A549 (cell line): ENCODE measurements around the gene TFAP2D. TPM values are rescaled to one million over a fixed set of nuclear protein-coding genes. Genes with fewer than 3 reads are reported as not detected.

Source experiments
- ATAC-seq, 2 experiments: fragments of 200-7000 bp in 1 of 2; fragments of >200 bp in 1 of 2; cut with Nextera tagmentation in 1 of 2; cut with Tn5 transposase in 1 of 2; 3 replicates each; pipeline versions ENCODE4 v1.8.0 to v1.9.1; 2018 to 2020; ENCODE audit warnings: mild to moderate bottlenecking in 1 of 2, moderate library complexity in 1 of 2
- CTCF ChIA-PET: fragments of 300-600 bp; sonication (Branson Sonifier 250); formaldehyde crosslinking; extraction: SDS; loops from one replicate; lab custom pipeline; 2021; ENCODE audit warnings: antibody characterized with exemption, inconsistent platforms; lab: Yijun Ruan, JAX
- POLR2A ChIA-PET: fragments of 350-600 bp; formaldehyde crosslinking; extraction: SDS; loops from one replicate; lab custom pipeline; 2021; ENCODE audit warnings: antibody characterized with exemption, inconsistent platforms; lab: Yijun Ruan, JAX
- DNase-seq, 2 experiments: peaks; one replicate each; pipeline versions ENCODE4 v3.0.0 to v3.0.0-alpha.2; 2011 to 2016; ENCODE audit warnings: low read depth in 1 of 2, low spot score in 1 of 2
- FAIRE-seq: peaks from 2 replicates; lab custom pipeline; 2011; peaks lifted over from hg19 to GRCh38; lab: Jason Lieb, UNC
- H3K27ac ChIP-seq, 2 experiments: fragments of >200 bp; sonication (Bioruptor Twin); formaldehyde crosslinking; 3 replicates each; pipeline ENCODE4 v1.5.1; 2016 to 2017
- H3K4me1 ChIP-seq: fragments of >200 bp; sonication (Bioruptor Twin); formaldehyde crosslinking; 3 replicates; pipeline ENCODE4 v1.6.1; 2016
- H3K4me2 ChIP-seq: fragments of >200 bp; sonication (Bioruptor Twin); formaldehyde crosslinking; 3 replicates; pipeline ENCODE4 v1.6.1; 2016
- H3K4me3 ChIP-seq: fragments of >200 bp; sonication (Bioruptor Twin); formaldehyde crosslinking; 3 replicates; pipeline ENCODE4 v1.5.1; 2016
- H3K9me3 ChIP-seq: fragments of >200 bp; sonication (Bioruptor Twin); formaldehyde crosslinking; 3 replicates; pipeline ENCODE4 v1.6.1; 2016
- ATOH8 ChIP-seq: fragments of 250-450 bp; sonication (Bioruptor Pico); IDR thresholded peaks from 2 replicates; pipeline ENCODE4 v1.5.0; 2020; ENCODE audit warnings: low read depth, mild to moderate bottlenecking, moderate library complexity
- BCL3 ChIP-seq: fragments of >200 bp; sonication (Bioruptor Twin); formaldehyde crosslinking; IDR thresholded peaks from 3 replicates; pipeline ENCODE4 v1.6.1; 2016
- BHLHE40 ChIP-seq: IDR thresholded peaks from 2 replicates; pipeline ENCODE4 v1.6.1; 2012; ENCODE audit warnings: low read depth, low read length, inconsistent platforms
- CEBPB ChIP-seq, 2 experiments: fragments of >200 bp in 1 of 2; sonication (Bioruptor Twin) in 1 of 2; formaldehyde crosslinking in 1 of 2; IDR thresholded peaks; 2 replicates each; pipeline ENCODE4 v1.6.1; 2012 to 2016
- FOSB ChIP-seq: fragments of 250-450 bp; sonication (Bioruptor Pico); IDR thresholded peaks from 2 replicates; pipeline ENCODE4 v1.5.0; 2020; ENCODE audit warnings: mild to moderate bottlenecking, moderate library complexity
- FOSL2 ChIP-seq, 2 experiments: fragments of 450-650 bp in 1 of 2; fragments of >200 bp in 1 of 2; sonication (Bioruptor Twin) in 1 of 2; formaldehyde crosslinking; IDR thresholded peaks; 2 replicates each; pipeline versions ENCODE4 v1.5.0 to v1.6.1; 2016 to 2020; ENCODE audit warnings: mild to moderate bottlenecking in 1 of 2, moderate library complexity in 1 of 2
- FOXS1 ChIP-seq: fragments of 250-450 bp; sonication (Bioruptor Pico); IDR thresholded peaks from 2 replicates; pipeline ENCODE4 v1.5.0; 2020; ENCODE audit warnings: mild to moderate bottlenecking, moderate library complexity
- HDAC2 ChIP-seq: fragments of 200-600 bp; sonication (generic); IDR thresholded peaks from 2 replicates; pipeline ENCODE4 v1.6.1; 2016
- HEYL ChIP-seq: fragments of 250-450 bp; sonication (Bioruptor Pico); IDR thresholded peaks from 2 replicates; pipeline ENCODE4 v1.8.0; 2021; ENCODE audit warnings: mild to moderate bottlenecking, moderate library complexity
- HMGXB4 ChIP-seq: fragments of 250-450 bp; sonication (Bioruptor Pico); IDR thresholded peaks from 2 replicates; pipeline ENCODE4 v1.5.0; 2021; ENCODE audit warnings: mild to moderate bottlenecking, moderate library complexity, borderline replicate concordance
- HOXA7 ChIP-seq: fragments of 250-450 bp; sonication (Bioruptor Pico); IDR thresholded peaks from 2 replicates; pipeline ENCODE4 v1.5.0; 2020; ENCODE audit warnings: mild to moderate bottlenecking, moderate library complexity
- KDM5A ChIP-seq: fragments of 200-600 bp; sonication (generic); IDR thresholded peaks from 2 replicates; pipeline ENCODE4 v1.6.1; 2016; ENCODE audit warnings: antibody characterized with exemption, mild to moderate bottlenecking
- MAFK ChIP-seq: fragments of 450-650 bp; IDR thresholded peaks from 2 replicates; pipeline ENCODE4 v1.6.1; 2014; ENCODE audit not compliant: partially characterized antibody
- MAZ ChIP-seq: fragments of 150-350 bp; IDR thresholded peaks from 2 replicates; pipeline ENCODE4 v1.6.1; 2014; ENCODE audit warnings: antibody characterized with exemption, low read depth, low read length, borderline replicate concordance
- NFE2L2 ChIP-seq: fragments of 150-350 bp; conservative IDR thresholded peaks from 2 replicates; pipeline ENCODE4 v1.6.1; 2014; ENCODE audit warnings: low read length
- PHF8 ChIP-seq: fragments of 200-600 bp; sonication (generic); IDR thresholded peaks from 2 replicates; pipeline ENCODE4 v1.6.1; 2016; ENCODE audit warnings: low read depth, mild to moderate bottlenecking, antibody characterized with exemption, moderate library complexity, borderline replicate concordance
- RFX5 ChIP-seq: fragments of 450-650 bp; IDR thresholded peaks from 2 replicates; pipeline ENCODE4 v1.7.1; 2014; ENCODE audit warnings: antibody characterized with exemption, mild to moderate bottlenecking, moderate library complexity
- SMC3 ChIP-seq: fragments of >200 bp; sonication (Bioruptor Twin); formaldehyde crosslinking; IDR thresholded peaks from 3 replicates; pipeline ENCODE4 v1.6.1; 2018; ENCODE audit warnings: inconsistent platforms
- TFCP2L1 ChIP-seq: fragments of 250-450 bp; sonication (Bioruptor Pico); IDR thresholded peaks from 2 replicates; pipeline ENCODE4 v1.5.0; 2021; ENCODE audit warnings: mild to moderate bottlenecking
- ZC3H11A ChIP-seq: fragments of 450-650 bp; IDR thresholded peaks from 2 replicates; pipeline ENCODE4 v1.6.1; 2014; ENCODE audit warnings: antibody characterized with exemption, mild to moderate bottlenecking
- WGBS: methylation state at CpG from one replicate; pipeline ENCODE4 v1.1.6; 2017; ENCODE audit errors: missing lambda C conversion rate; 5-methylcytosine and 5-hydroxymethylcytosine counted together
- polyA plus RNA-seq, 4 experiments: library from polyadenylated mRNA; depleted of rRNA in 3 of 4; stranded (reverse); fragments of >200 nt; fragmentation: RNase III in 1 of 4; extraction: RNeasy Plus Mini Kit Qiagen cat#74134 plus additional on column Dnase treatment in 1 of 4; gene quantifications; 2 replicates in 3 of 4; 3 replicates in 1 of 4; pipeline ENCODE4 v1.2.3, GENCODE V29; 2011 to 2017

The TFAP2D gene
- polyA plus RNA-seq, 2 of the 4 experiments (the other 2 are of a cell fraction) = not detected

GRCh38 chr6:50681213-50681824 is 32.0 kb upstream of the TFAP2D start (continued):
- TF ChIP-seq HOXA7 (CRISPR knock-in tag) (no peak), HMGXB4 (CRISPR knock-in tag) (no peak), HEYL (CRISPR knock-in tag) (no peak)

GRCh38 chr6:50689210-50689609 is 24.1 kb upstream of the TFAP2D start:
- WGBS = 0% methylated on average over 3 of the region's 3 CpGs
- H3K27ac ChIP-seq = no peak overlapping the region
- ATAC-seq (no peak), DNase-seq (no peak), FAIRE-seq (no peak)
- H3K9me3 ChIP-seq = no peaks in the 10 kb centered on the region
- no peaks in the 10 kb centered on the region for H3K4me1 ChIP-seq
- POLR2A ChIA-PET = no interaction called here
- CTCF ChIA-PET = no interaction called here
- TF ChIP-seq FOXS1 (CRISPR knock-in tag) (no peak), MAZ (no peak), ZC3H11A (no peak)
- no peak overlapping the region for H3K4me3 ChIP-seq
- no peak overlapping the region for H3K4me2 ChIP-seq

GRCh38 chr6:50691814-50692495 is 21.4 kb upstream of the TFAP2D start:
- ATAC-seq (no peak), DNase-seq (no peak), FAIRE-seq (no peak)
- Histone ChIP-seq H3K9me3 (no peaks in the 10 kb centered on the region), H3K4me2 (no peak overlapping the region), H3K27ac (no peak overlapping the region), H3K4me3 (no peak overlapping the region), H3K4me1 (no peaks in the 10 kb centered on the region)
- ChIA-PET CTCF (interaction anchor here (0.6 kb wide), 1 partner anchor 37 kb away, joined by 4 read pairs; no protein-coding TSS in a partner anchor), POLR2A (no interaction called here)
- WGBS = 1% methylated on average over 4 of the region's 4 CpGs
- no peak for TF ChIP-seq MAFK
- no peak for TF ChIP-seq SMC3

GRCh38 chr6:50698546-50698945 is 14.8 kb upstream of the TFAP2D start:
- no peak overlapping the region for H3K4me2 ChIP-seq
- H3K9me3 ChIP-seq = no peaks in the 10 kb centered on the region
- ChIA-PET CTCF (no interaction called here), POLR2A (no interaction called here)
- H3K27ac ChIP-seq = no peak overlapping the region
- FAIRE-seq (no peak), DNase-seq (no peak), ATAC-seq (no peak)
- no peaks in the 10 kb centered on the region for H3K4me1 ChIP-seq
- no peak overlapping the region for H3K4me3 ChIP-seq
- TF ChIP-seq TFCP2L1 (CRISPR knock-in tag) (no peak), FOSL2 (IDR thresholded peaks at IDR 0.05) (no peak), FOSL2 (CRISPR knock-in tag; IDR thresholded peaks at IDR 0.05) (no peak), MAZ (no peak), BHLHE40 (no peak), FOSB (CRISPR knock-in tag) (no peak), HDAC2 (no peak), BCL3 (no peak), ATOH8 (no peak), CEBPB (IDR thresholded peaks at IDR 0.05) (no peak), PHF8 (no peak), RFX5 (no peak), NFE2L2 (no peak), KDM5A (no peak), MAFK (no peak)
